Measurements from ENCODE around the gene ARPC4. TPM values are rescaled to one million over a fixed set of nuclear protein-coding genes. Genes with fewer than 3 reads are reported as not detected.

The ARPC4 gene
- total RNA-seq, 1 donor from 2014 or later: 156 TPM

DNA sequence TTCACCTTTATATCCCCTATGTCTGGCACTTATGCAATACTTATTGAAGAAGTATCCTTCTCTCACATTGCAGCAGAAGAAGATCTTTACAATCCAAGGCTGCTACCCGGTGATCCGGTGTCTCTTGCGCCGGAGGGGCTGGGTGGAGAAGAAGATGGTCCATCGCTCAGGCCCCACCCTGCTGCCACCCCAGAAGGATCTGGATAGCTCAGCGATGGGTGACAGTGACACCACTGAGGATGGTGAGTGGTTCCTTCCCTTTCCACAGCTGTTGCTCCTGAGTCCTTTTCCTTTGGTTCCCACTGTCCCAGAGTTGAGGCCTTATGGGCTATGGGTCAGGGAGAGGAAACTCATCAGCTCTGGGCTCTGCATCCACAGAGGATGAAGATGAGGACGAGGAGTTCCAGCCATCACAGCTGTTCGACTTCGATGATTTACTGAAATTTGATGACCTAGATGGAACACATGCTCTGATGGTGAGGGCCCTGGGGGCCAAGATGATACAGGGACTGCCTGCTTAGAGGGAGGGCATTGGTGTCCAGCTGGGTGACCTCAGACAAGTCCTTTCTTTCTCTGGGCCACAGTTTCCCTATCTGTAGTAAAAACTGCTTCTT is 20.1 kb downstream of the ARPC4 start:
- no peak for DNase-seq (ENCODE audit: low read depth, low spot score)
- TF ChIP-seq, protein P1, sequence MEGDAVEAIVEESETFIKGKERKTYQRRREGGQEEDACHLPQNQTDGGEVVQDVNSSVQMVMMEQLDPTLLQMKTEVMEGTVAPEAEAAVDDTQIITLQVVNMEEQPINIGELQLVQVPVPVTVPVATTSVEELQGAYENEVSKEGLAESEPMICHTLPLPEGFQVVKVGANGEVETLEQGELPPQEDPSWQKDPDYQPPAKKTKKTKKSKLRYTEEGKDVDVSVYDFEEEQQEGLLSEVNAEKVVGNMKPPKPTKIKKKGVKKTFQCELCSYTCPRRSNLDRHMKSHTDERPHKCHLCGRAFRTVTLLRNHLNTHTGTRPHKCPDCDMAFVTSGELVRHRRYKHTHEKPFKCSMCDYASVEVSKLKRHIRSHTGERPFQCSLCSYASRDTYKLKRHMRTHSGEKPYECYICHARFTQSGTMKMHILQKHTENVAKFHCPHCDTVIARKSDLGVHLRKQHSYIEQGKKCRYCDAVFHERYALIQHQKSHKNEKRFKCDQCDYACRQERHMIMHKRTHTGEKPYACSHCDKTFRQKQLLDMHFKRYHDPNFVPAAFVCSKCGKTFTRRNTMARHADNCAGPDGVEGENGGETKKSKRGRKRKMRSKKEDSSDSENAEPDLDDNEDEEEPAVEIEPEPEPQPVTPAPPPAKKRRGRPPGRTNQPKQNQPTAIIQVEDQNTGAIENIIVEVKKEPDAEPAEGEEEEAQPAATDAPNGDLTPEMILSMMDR (conservative IDR thresholded peaks at IDR 0.05): no peak
- no peaks in the 10 kb centered on the region for H3K36me3 Mint-ChIP-seq (ENCODE audit: low read depth)
- no peak overlapping the region for H3K27ac Mint-ChIP-seq (ENCODE audit: unreplicated experiment)
- no peaks in the 10 kb centered on the region for H3K9me3 Mint-ChIP-seq
- peak overlapping the region; percentile 27 for H3K4me3 Mint-ChIP-seq
- H3K27me3 Mint-ChIP-seq (ENCODE audit: low read depth): no peaks in the 10 kb centered on the region
- peaks cover 28% of the 10 kb centered on the region for H3K4me1 Mint-ChIP-seq

DNA sequence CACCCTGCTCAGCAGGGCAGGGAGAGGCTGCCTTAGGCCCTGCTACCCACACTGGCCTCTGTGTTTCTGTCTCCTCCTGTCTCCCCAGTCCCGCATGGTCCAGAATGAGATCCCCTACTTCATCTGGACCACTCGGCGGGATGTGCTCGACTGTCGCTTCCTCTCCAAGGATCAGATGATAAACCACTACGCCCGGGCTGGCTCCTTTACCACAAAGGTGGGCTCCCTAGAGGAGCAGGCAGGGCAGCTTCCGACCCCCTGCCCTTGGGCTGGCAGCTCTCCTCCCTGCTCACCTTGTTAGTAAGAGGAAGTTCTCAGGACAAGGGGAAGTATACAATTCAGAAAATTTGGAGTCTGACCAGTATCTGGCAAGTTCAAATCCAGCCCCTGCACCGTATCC is 23.1 kb downstream of the ARPC4 start:
- DNase-seq (ENCODE audit: low read depth, low spot score): no peak
- H3K4me1 Mint-ChIP-seq: peaks cover 9% of the 10 kb centered on the region
- H3K36me3 Mint-ChIP-seq (ENCODE audit: low read depth): peaks cover 4% of the 10 kb centered on the region
- TF ChIP-seq, protein P1 (conservative IDR thresholded peaks at IDR 0.05): no peak
- H3K9me3 Mint-ChIP-seq: no peaks in the 10 kb centered on the region
- peak overlapping the region; percentile 67 for H3K27ac Mint-ChIP-seq (ENCODE audit: unreplicated experiment)
- H3K27me3 Mint-ChIP-seq (ENCODE audit: low read depth): no peaks in the 10 kb centered on the region
- H3K4me3 Mint-ChIP-seq: no peak overlapping the region

DNA sequence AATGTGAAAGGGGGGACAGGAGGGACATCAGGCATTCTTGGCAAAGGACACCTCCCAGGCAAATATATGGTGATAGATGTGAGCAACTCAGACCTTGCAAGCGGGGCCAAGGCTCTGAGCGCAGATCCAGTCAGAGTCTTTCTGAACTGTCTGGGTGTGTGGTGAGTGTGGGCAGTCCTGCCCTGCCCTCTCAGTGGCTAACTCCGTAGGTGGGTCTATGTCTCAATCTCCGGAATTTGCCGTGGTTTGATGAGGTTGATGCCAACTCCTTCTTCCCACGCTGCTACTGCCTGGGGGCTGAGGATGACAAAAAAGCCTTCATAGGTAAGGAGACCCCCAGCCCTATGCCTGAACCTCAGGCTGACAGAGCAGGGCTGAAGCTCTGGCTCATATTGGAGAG is 24.6 kb downstream of the ARPC4 start:
- TF ChIP-seq, protein P1 (conservative IDR thresholded peaks at IDR 0.05): no peak
- Mint-ChIP-seq H3K27ac (ENCODE audit: unreplicated experiment) (no peak overlapping the region), H3K9me3 (no peaks in the 10 kb centered on the region), H3K27me3 (ENCODE audit: low read depth) (no peaks in the 10 kb centered on the region), H3K36me3 (ENCODE audit: low read depth) (peaks cover 4% of the 10 kb centered on the region), H3K4me1 (no peaks in the 10 kb centered on the region), H3K4me3 (no peak overlapping the region)
- DNase-seq (ENCODE audit: low read depth, low spot score): no peak

DNA sequence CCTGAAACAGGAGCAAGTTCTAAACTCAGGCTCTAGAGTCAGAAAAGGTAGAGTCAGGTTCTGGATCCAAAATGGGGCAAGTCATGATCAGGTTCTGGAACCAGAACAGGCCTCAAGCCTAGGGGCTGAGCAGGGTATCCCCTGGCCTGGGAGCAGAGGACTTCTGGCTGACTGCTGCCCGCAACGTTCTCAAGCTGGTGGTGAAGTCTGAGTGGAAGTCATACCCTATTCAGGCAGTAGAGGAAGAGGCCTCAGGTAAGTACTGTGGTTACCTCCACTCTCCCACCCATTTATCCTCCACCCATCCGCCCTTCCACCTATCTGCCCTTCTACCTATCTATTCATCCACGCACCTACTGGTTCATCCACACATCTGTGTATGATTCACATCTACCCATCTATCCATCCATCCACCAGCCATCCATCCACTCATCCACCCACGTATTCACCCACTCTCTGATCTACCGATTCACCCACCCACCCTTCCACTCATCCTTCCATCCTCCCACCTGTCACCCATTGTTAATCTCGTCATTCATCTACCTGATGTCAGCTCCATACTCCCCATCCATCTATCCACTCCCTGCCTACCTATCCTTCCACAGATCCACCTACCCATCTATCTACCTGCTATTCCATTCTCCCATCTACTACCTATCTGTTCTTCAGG is 25.9 kb downstream of the ARPC4 start:
- H3K9me3 Mint-ChIP-seq: no peaks in the 10 kb centered on the region
- no peaks in the 10 kb centered on the region for H3K27me3 Mint-ChIP-seq (ENCODE audit: low read depth)
- TF ChIP-seq, protein P1 (conservative IDR thresholded peaks at IDR 0.05): no peak
- peaks cover 4% of the 10 kb centered on the region for H3K36me3 Mint-ChIP-seq (ENCODE audit: low read depth)
- H3K27ac Mint-ChIP-seq (ENCODE audit: unreplicated experiment): no peak overlapping the region
- H3K4me3 Mint-ChIP-seq: no peak overlapping the region
- no peaks in the 10 kb centered on the region for H3K4me1 Mint-ChIP-seq
- DNase-seq (ENCODE audit: low read depth, low spot score): no peak

DNA sequence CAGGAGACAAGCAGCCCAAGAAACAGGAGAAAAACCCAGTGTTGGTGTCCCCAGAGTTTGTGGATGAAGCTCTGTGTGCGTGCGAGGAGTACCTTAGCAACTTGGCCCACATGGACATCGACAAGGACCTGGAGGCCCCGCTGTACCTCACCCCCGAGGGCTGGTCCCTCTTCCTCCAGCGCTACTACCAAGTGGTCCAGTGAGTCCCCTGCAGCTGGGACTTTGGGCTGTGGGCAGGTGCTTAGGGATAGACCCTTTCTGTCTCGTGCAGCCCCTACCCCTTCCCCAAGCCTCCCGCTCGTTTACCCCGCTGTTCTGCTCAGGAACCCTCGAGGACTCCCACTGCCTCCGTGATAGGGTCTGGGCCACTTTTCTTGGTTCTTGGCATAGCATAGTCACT is 27.7 kb downstream of the ARPC4 start:
- Mint-ChIP-seq H3K4me1 (no peaks in the 10 kb centered on the region), H3K4me3 (no peak overlapping the region), H3K27me3 (ENCODE audit: low read depth) (no peaks in the 10 kb centered on the region), H3K36me3 (ENCODE audit: low read depth) (peaks cover 4% of the 10 kb centered on the region), H3K9me3 (no peaks in the 10 kb centered on the region), H3K27ac (ENCODE audit: unreplicated experiment) (no peak overlapping the region)
- no peak for DNase-seq (ENCODE audit: low read depth, low spot score)
- TF ChIP-seq, protein P1 (conservative IDR thresholded peaks at IDR 0.05): no peak
